ENCODE measurements around the gene ZNF227.
"Not testable (repeated sequence)": the region's sequence is repeated elsewhere in the genome, so short reads cannot be mapped to it uniquely, and the experiment has no call there.

DNA sequence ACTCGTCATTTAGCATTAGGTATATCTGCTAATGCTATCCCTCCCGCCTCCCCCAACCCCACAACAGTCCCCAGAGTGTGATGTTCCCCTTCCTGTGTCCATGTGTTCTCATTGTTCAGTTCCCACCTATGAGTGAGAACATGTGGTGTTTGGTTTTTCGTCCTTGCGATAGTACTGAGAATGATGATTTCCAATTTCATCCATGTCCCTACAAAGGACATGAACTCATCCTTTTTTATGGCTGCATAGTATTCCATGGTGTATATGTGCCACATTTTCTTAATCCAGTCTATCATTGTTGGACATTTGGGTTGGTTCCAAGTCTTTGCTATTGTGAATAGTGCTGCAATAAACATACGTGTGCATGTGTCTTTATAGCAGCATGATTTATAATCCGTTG is 8.4 kb downstream of the ZNF227 start:
- TF ChIP-seq, protein P1, sequence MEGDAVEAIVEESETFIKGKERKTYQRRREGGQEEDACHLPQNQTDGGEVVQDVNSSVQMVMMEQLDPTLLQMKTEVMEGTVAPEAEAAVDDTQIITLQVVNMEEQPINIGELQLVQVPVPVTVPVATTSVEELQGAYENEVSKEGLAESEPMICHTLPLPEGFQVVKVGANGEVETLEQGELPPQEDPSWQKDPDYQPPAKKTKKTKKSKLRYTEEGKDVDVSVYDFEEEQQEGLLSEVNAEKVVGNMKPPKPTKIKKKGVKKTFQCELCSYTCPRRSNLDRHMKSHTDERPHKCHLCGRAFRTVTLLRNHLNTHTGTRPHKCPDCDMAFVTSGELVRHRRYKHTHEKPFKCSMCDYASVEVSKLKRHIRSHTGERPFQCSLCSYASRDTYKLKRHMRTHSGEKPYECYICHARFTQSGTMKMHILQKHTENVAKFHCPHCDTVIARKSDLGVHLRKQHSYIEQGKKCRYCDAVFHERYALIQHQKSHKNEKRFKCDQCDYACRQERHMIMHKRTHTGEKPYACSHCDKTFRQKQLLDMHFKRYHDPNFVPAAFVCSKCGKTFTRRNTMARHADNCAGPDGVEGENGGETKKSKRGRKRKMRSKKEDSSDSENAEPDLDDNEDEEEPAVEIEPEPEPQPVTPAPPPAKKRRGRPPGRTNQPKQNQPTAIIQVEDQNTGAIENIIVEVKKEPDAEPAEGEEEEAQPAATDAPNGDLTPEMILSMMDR (IDR thresholded peaks at IDR 0.05 in 2 of 3, conservative IDR thresholded peaks at IDR 0.05 in 1 of 3; ENCODE audit: insufficient read depth in 2 of 3, low read depth in 1 of 3, low read length in 3 of 3) = not testable (repeated sequence)
- TF ChIP-seq, protein P2, sequence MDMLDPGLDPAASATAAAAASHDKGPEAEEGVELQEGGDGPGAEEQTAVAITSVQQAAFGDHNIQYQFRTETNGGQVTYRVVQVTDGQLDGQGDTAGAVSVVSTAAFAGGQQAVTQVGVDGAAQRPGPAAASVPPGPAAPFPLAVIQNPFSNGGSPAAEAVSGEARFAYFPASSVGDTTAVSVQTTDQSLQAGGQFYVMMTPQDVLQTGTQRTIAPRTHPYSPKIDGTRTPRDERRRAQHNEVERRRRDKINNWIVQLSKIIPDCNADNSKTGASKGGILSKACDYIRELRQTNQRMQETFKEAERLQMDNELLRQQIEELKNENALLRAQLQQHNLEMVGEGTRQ (CRISPR knock-in tag; IDR thresholded peaks at IDR 0.05) = not testable (repeated sequence)
- not testable (repeated sequence) for TF ChIP-seq NUFIP1 (IDR thresholded peaks at IDR 0.05; ENCODE audit: partially characterized antibody); RAD21 (CRISPR knock-in tag; conservative IDR thresholded peaks at IDR 0.05 in 1 of 2, IDR thresholded peaks at IDR 0.05 in 1 of 2); GABPA (tag; conservative IDR thresholded peaks at IDR 0.05; ENCODE audit: low read depth); ADNP (tag; IDR thresholded peaks at IDR 0.05); ETS2 (tag; IDR thresholded peaks at IDR 0.05; ENCODE audit: borderline replicate concordance, poor library complexity, severe bottlenecking); E2F1 (CRISPR knock-in tag; IDR thresholded peaks at IDR 0.05)
- TF ChIP-seq, protein P3, sequence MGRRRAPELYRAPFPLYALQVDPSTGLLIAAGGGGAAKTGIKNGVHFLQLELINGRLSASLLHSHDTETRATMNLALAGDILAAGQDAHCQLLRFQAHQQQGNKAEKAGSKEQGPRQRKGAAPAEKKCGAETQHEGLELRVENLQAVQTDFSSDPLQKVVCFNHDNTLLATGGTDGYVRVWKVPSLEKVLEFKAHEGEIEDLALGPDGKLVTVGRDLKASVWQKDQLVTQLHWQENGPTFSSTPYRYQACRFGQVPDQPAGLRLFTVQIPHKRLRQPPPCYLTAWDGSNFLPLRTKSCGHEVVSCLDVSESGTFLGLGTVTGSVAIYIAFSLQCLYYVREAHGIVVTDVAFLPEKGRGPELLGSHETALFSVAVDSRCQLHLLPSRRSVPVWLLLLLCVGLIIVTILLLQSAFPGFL (CRISPR knock-in tag; IDR thresholded peaks at IDR 0.05) = not testable (repeated sequence)
